OCI-LY7 (cell line): ENCODE measurements around the gene CHST2. TPM values are rescaled to one million over a fixed set of nuclear protein-coding genes. Genes with fewer than 3 reads are reported as not detected.
"Not testable (repeated sequence)": the region's sequence is repeated elsewhere in the genome, so short reads cannot be mapped to it uniquely, and the experiment has no call there.

Experiments
- BruUV-seq: library from RNA; stranded (reverse); fragments of 400-500 nt; replicated peaks from 2 replicates; lab custom pipeline; 2021; lab: Mats Ljungman, UMichigan
- CTCF ChIA-PET: fragments of 300-600 bp; sonication (Branson Sonifier 250); formaldehyde crosslinking; loops from one replicate; lab custom pipeline; 2022; ENCODE audit warnings: antibody characterized with exemption; ENCODE audit not compliant: unreplicated experiment; lab: Charles Lee
- POLR2A ChIA-PET: fragments of 300-600 bp; sonication (Branson Sonifier 250); formaldehyde crosslinking; loops from one replicate; lab custom pipeline; 2022; ENCODE audit warnings: antibody characterized with exemption; lab: Charles Lee
- DNase-seq: peaks from one replicate; pipeline ENCODE4 v3.0.0-alpha.2; 2015; ENCODE audit warnings: low spot score
- H2AFZ ChIP-seq: fragments of 200-600 bp; sonication (generic), shearing (Covaris generic); 2 replicates; pipeline ENCODE4 v1.6.1; 2014; ENCODE audit warnings: mild to moderate bottlenecking, antibody characterized with exemption, low read length, moderate library complexity
- H3K27ac ChIP-seq: fragments of 200-600 bp; sonication (generic); 2 replicates; pipeline ENCODE4 v1.5.1; 2014; ENCODE audit warnings: mixed run types, low read depth, mild to moderate bottlenecking, moderate library complexity, low read length, inconsistent platforms; ENCODE audit not compliant: poor library complexity, severe bottlenecking
- H3K36me3 ChIP-seq: fragments of 200-600 bp; sonication (generic); 2 replicates; pipeline ENCODE4 v1.6.1; 2014; ENCODE audit warnings: mild to moderate bottlenecking, antibody characterized with exemption, low read length, moderate library complexity, mixed read lengths; ENCODE audit not compliant: insufficient read depth
- H3K4me1 ChIP-seq: fragments of 200-600 bp; sonication (generic); 2 replicates; pipeline ENCODE4 v1.5.1; 2014; ENCODE audit warnings: mild to moderate bottlenecking, low read length; ENCODE audit not compliant: insufficient read depth, poor library complexity, severe bottlenecking
- H3K4me2 ChIP-seq: fragments of 200-600 bp; sonication (generic); 2 replicates; pipeline ENCODE4 v1.6.1; 2014; ENCODE audit warnings: mild to moderate bottlenecking, low read length
- H3K4me3 ChIP-seq: fragments of 200-600 bp; sonication (generic); 2 replicates; pipeline ENCODE4 v1.5.1; 2014; ENCODE audit warnings: mild to moderate bottlenecking, low read depth, low read length; ENCODE audit not compliant: poor library complexity, severe bottlenecking
- H3K79me2 ChIP-seq: fragments of 200-600 bp; sonication (generic); 2 replicates; pipeline ENCODE4 v1.6.1; 2016; ENCODE audit warnings: low read depth, mild to moderate bottlenecking, low read length, moderate library complexity, mixed read lengths; ENCODE audit not compliant: insufficient read depth
- H3K9me2 ChIP-seq: fragments of 200-600 bp; sonication (generic); 2 replicates; pipeline ENCODE4 v1.6.1; 2016; ENCODE audit warnings: mild to moderate bottlenecking, low read length, mixed read lengths; ENCODE audit not compliant: insufficient read depth
- H3K9me3 ChIP-seq: fragments of 200-600 bp; sonication (generic); 2 replicates; pipeline ENCODE4 v1.6.1; 2014; ENCODE audit warnings: mild to moderate bottlenecking, mixed run types, low read length, mixed read lengths
- H4K20me1 ChIP-seq: fragments of 200-600 bp; sonication (generic); 2 replicates; pipeline ENCODE4 v1.6.1; 2014; ENCODE audit warnings: mild to moderate bottlenecking, antibody characterized with exemption, low read length, moderate library complexity, mixed read lengths; ENCODE audit not compliant: insufficient read depth
- EZH2phosphoT487 ChIP-seq: fragments of 200-600 bp; sonication (generic); IDR thresholded peaks from 2 replicates; pipeline ENCODE4 v1.6.1; 2018; ENCODE audit warnings: low read depth, borderline replicate concordance, mild to moderate bottlenecking, mixed run types, antibody characterized with exemption, low read length, moderate library complexity, mixed read lengths
- intact Hi-C: fragments of 100-400 bp; cut with micrococcal nuclease; formaldehyde crosslinking; loops from one replicate; pipeline ENCODE4 v1.10.0; 2022; ENCODE audit not compliant: unreplicated experiment
- total RNA-seq, 2 experiments: library from RNA; depleted of rRNA in 1 of 2; stranded (reverse); fragments of >200 nt in 1 of 2; shearing (Covaris generic) in 1 of 2; gene quantifications; 2 replicates each; pipeline ENCODE4 v1.2.3, GENCODE V29; 2014 to 2022
- TF ChIP-seq, protein P1 (sequence below): fragments of 200-600 bp; sonication (generic); conservative IDR thresholded peaks from 2 replicates; pipeline ENCODE4 v1.5.1; 2014; ENCODE audit warnings: mild to moderate bottlenecking, antibody characterized with exemption, low read length, moderate library complexity, mixed read lengths

CHST2 gene
- total RNA-seq, 2 experiments from 2014 or later, result 1.2 TPM

DNA sequence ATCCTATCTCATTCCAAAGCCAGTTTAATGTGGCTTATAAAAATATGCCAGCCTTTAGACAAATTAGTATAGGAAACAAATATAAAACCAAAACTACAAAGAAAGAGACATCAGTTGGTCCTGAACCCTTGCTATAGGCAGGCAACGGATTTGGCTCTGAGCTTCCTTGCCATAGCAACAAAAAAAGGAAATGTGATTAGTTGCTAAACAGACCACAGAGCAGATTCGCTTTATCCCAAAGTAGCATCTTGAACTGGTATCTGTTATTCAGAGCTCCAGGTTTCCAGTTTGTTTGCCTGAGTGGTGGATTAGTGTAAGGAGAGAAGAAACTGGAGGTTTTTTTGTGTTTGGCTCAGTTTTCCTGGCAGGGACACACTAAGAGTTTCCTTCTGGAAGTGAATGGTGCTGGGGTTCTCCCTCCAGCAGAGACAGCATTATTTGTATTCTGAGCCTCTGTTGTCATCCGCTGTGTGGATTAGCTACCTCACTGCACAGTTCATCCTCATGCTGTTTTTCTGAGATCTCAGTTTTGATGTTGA, 44.1 kb downstream of the CHST2 start:
- ChIA-PET CTCF (no interaction called here), POLR2A (interaction anchor here (0.5 to 1.2 kb wide), 3 partner anchors 71 to 585 kb away, joined by 3 to 6 read pairs (median 6); partner anchors contain the start of gene ATR)
- Histone ChIP-seq H4K20me1 (no peaks in the 10 kb centered on the region), H3K36me3 (no peaks in the 10 kb centered on the region), H2AFZ (no peak overlapping the region), H3K9me3 (no peaks in the 10 kb centered on the region), H3K4me2 (no peak overlapping the region), H3K4me3 (no peak overlapping the region), H3K79me2 (no peaks in the 10 kb centered on the region), H3K4me1 (no peaks in the 10 kb centered on the region), H3K9me2 (no peaks in the 10 kb centered on the region), H3K27ac (no peak overlapping the region)
- intact Hi-C loops, result no loop called here
- no TSS peak for BruUV-seq
- no peak for DNase-seq
- TF ChIP-seq EZH2phosphoT487, result no peak

DNA sequence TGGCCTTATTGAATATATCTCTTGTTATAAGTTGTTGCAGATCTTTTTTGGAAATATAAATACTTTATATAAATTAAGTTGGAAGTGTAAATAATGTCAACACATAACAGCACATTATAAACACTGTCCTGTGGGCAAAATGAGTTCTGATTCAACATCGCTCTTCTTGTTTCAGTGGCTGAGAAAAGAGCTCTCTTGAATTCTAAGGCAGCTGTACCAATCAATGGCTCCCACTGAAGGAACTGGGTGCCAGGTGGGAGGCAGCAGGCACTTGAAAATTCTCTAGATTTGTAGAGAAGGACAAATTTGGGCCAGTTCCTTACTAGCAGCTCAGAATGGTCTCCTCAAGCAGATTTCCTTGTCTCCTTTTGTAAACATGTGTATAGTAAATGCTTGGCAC, 45.6 kb downstream of the CHST2 start:
- no peaks in the 10 kb centered on the region for H3K79me2 ChIP-seq
- H2AFZ ChIP-seq, result no peak overlapping the region
- no TSS peak for BruUV-seq
- DNase-seq, result no peak
- TF ChIP-seq, protein P1, sequence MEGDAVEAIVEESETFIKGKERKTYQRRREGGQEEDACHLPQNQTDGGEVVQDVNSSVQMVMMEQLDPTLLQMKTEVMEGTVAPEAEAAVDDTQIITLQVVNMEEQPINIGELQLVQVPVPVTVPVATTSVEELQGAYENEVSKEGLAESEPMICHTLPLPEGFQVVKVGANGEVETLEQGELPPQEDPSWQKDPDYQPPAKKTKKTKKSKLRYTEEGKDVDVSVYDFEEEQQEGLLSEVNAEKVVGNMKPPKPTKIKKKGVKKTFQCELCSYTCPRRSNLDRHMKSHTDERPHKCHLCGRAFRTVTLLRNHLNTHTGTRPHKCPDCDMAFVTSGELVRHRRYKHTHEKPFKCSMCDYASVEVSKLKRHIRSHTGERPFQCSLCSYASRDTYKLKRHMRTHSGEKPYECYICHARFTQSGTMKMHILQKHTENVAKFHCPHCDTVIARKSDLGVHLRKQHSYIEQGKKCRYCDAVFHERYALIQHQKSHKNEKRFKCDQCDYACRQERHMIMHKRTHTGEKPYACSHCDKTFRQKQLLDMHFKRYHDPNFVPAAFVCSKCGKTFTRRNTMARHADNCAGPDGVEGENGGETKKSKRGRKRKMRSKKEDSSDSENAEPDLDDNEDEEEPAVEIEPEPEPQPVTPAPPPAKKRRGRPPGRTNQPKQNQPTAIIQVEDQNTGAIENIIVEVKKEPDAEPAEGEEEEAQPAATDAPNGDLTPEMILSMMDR, result no peak
- no peak for TF ChIP-seq EZH2phosphoT487
- no peaks in the 10 kb centered on the region for H4K20me1 ChIP-seq
- H3K4me1 ChIP-seq, result no peaks in the 10 kb centered on the region
- H3K4me3 ChIP-seq, result no peak overlapping the region
- no peaks in the 10 kb centered on the region for H3K9me2 ChIP-seq
- ChIA-PET CTCF (no interaction called here), POLR2A (no interaction called here)
- no peaks in the 10 kb centered on the region for H3K36me3 ChIP-seq
- no peaks in the 10 kb centered on the region for H3K9me3 ChIP-seq
- no peak overlapping the region for H3K4me2 ChIP-seq
- intact Hi-C loops, result no loop called here
- H3K27ac ChIP-seq, result no peak overlapping the region

DNA sequence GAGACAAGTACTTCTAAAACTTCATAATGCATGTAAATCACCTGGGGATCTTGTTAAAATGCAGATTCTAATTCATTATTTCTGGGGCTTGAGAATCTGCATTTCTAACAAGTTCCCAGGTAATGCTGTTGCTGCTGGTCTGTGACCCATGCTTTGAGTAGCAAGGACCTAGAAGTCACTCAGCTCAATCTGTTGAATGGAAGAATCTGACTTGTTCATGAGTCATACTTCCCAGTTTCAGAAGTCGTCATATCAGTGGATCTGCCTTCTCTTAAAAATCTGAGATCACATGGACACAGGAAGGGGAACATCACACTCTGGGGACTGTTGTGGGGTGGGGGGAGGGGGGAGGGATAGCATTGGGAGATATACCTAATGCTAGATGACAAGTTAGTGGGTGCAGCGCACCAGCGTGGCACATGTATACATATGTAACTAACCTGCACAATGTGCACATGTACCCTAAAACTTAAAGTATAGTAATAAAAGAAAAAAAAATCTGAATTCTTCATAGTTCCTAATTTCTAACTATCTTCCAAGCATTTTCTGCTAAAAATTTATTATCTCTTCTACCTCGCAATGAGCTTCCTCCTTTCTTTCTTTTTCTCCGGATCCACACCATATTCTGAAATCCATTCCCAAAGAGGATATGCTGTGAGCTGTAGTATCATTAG, 46.2 kb downstream of the CHST2 start:
- H2AFZ ChIP-seq, H3K36me3 ChIP-seq, CTCF ChIA-PET, H3K4me1 ChIP-seq, H3K4me3 ChIP-seq, H3K79me2 ChIP-seq, H3K9me3 ChIP-seq, H3K27ac ChIP-seq, H3K9me2 ChIP-seq, H3K4me2 ChIP-seq, H4K20me1 ChIP-seq, DNase-seq, BruUV-seq, intact Hi-C loops: not testable (repeated sequence)
- POLR2A ChIA-PET, result interaction anchor here (0.5 kb wide), 1 partner anchor 51 kb away, joined by 3 read pairs; no protein-coding TSS in a partner anchor
